ENCODE measurements around the gene CTNNA2.

CTNNA2 gene

GRCh38 chr2:79980116-79980515 is 467.3 kb downstream of the CTNNA2 start:
- H3K27me3 Mint-ChIP-seq (ENCODE audit: low read depth), result no peaks in the 10 kb centered on the region

GRCh38 chr2:79980816-79981215 is 468.0 kb downstream of the CTNNA2 start:
- Mint-ChIP-seq H3K4me1 (no peaks in the 10 kb centered on the region), H3K27ac (no peak overlapping the region), H3K27me3 (ENCODE audit: low read depth) (no peaks in the 10 kb centered on the region), H3K4me3 (no peak overlapping the region), H3K9me3 (no peaks in the 10 kb centered on the region), H3K36me3 (ENCODE audit: low read depth) (no peaks in the 10 kb centered on the region)
- TF ChIP-seq CTCF (IDR thresholded peaks at IDR 0.05; ENCODE audit: unreplicated experiment in 3 of 3), result no peak

More at GRCh38 chr2:79980116-79980515, 467.3 kb downstream of the CTNNA2 start:
- Mint-ChIP-seq H3K27ac (no peak overlapping the region), H3K36me3 (ENCODE audit: low read depth) (no peaks in the 10 kb centered on the region), H3K4me3 (no peak overlapping the region), H3K9me3 (no peaks in the 10 kb centered on the region), H3K4me1 (no peaks in the 10 kb centered on the region)
- TF ChIP-seq CTCF (IDR thresholded peaks at IDR 0.05; ENCODE audit: unreplicated experiment in 3 of 3), result no peak

- no peaks in the 10 kb centered on the region for H3K9me3 Mint-ChIP-seq
- no peak overlapping the region for H3K4me3 Mint-ChIP-seq
- no peak for TF ChIP-seq CTCF (IDR thresholded peaks at IDR 0.05; ENCODE audit: unreplicated experiment in 3 of 3)
- H3K27me3 Mint-ChIP-seq (ENCODE audit: low read depth), result no peaks in the 10 kb centered on the region
- H3K4me1 Mint-ChIP-seq, result no peaks in the 10 kb centered on the region
- H3K27ac Mint-ChIP-seq, result no peak overlapping the region
- H3K36me3 Mint-ChIP-seq (ENCODE audit: low read depth), result no peaks in the 10 kb centered on the region
Measured at GRCh38 chr2:79981316-79981715, 468.5 kb downstream of the CTNNA2 start.

DNA sequence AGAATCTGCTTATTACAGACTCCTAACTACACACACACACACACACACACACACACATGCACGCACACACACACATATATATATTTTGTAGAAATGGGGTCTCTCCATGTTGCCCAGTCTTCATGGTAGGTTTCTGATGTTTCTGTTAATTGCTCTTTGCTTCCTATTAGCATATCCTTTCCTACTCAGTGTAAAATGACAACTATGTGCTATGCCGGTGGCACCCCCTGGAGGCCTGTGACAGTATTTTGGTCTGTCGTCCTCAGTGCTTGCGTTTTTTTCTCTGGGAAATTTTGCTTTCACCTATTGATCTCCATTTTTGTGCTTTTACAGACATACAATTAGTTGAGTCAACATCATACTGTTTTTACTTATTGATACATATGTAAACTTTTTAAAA is 469.6 kb downstream of the CTNNA2 start:
- H3K27me3 Mint-ChIP-seq (ENCODE audit: low read depth), result no peaks in the 10 kb centered on the region

GRCh38 chr2:79984476-79984875 is 471.6 kb downstream of the CTNNA2 start:
- H3K4me3 Mint-ChIP-seq, result no peak overlapping the region
- no peaks in the 10 kb centered on the region for H3K9me3 Mint-ChIP-seq
- H3K36me3 Mint-ChIP-seq (ENCODE audit: low read depth), result no peaks in the 10 kb centered on the region
- H3K27me3 Mint-ChIP-seq (ENCODE audit: low read depth), result no peaks in the 10 kb centered on the region
- no peak overlapping the region for H3K27ac Mint-ChIP-seq
- no peaks in the 10 kb centered on the region for H3K4me1 Mint-ChIP-seq
- TF ChIP-seq CTCF (IDR thresholded peaks at IDR 0.05; ENCODE audit: unreplicated experiment in 3 of 3), result no peak

More for the DNA sequence above, 469.6 kb downstream of the CTNNA2 start:
- no peaks in the 10 kb centered on the region for H3K4me1 Mint-ChIP-seq
- H3K36me3 Mint-ChIP-seq (ENCODE audit: low read depth), result no peaks in the 10 kb centered on the region
- H3K9me3 Mint-ChIP-seq, result no peaks in the 10 kb centered on the region
- no peak overlapping the region for H3K27ac Mint-ChIP-seq
- peak in 1 of 3 experiments; percentile 19 for TF ChIP-seq CTCF (IDR thresholded peaks at IDR 0.05; ENCODE audit: unreplicated experiment in 3 of 3)
- H3K4me3 Mint-ChIP-seq, result no peak overlapping the region

- Mint-ChIP-seq H3K27ac (no peak overlapping the region), H3K9me3 (no peaks in the 10 kb centered on the region), H3K4me3 (no peak overlapping the region), H3K27me3 (ENCODE audit: low read depth) (peaks cover 3% of the 10 kb centered on the region), H3K4me1 (no peaks in the 10 kb centered on the region), H3K36me3 (ENCODE audit: low read depth) (no peaks in the 10 kb centered on the region)
- no peak for TF ChIP-seq CTCF (IDR thresholded peaks at IDR 0.05; ENCODE audit: unreplicated experiment in 3 of 3)
Measured at GRCh38 chr2:79985145-79985544, 472.3 kb downstream of the CTNNA2 start.

Data from nephron (organoid).